ENCODE data around the gene TAX1BP3.
A peak's percentile ranks its signal among the peaks of the same experiment; 100 is the strongest.

TAX1BP3 gene

DNA sequence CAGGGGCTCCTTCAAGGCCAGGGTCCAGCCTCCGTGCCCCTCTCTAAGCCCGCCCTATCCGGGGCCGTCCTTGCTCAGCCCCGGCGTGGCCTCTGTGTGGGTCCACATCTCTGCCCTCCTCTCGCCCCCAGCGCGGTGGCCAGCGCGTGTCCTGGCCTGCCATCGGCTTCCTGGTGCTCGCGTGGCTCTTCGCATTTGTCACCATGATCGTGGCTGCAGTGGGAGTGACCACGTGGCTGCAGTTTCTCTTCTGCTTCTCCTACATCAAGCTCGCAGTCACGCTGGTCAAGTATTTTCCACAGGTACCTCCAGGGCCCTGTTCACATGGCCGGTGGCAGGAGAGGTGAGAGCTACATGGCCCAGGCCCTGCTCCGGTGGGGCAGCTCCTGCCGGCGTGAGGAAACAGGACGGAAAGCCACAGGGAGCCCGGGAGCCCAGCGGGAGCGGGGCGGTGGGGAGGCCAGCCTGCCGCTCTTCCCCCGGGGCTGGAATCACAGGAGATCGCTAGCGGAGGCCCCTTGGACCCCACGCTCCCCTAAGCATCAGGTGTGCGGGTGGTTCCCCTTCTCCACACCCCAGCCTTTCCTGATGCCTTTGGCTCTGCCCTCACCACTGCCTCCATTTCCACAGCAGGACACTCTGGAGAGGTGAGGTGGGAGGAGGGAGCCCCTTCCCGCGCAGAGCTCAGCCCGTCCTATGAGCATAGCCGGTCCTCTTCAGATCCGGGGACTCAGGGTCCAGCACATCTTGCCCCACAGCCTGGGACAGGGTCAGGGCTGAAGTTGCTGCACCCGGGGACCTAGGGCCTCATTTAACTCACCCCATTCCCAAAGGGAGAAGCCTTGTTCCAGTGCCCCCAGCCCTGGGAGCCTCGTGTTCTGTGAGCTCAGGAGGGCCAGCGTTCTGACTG lies 10.2 kb downstream of the TAX1BP3 start:
- DNase-seq = no peak

DNA sequence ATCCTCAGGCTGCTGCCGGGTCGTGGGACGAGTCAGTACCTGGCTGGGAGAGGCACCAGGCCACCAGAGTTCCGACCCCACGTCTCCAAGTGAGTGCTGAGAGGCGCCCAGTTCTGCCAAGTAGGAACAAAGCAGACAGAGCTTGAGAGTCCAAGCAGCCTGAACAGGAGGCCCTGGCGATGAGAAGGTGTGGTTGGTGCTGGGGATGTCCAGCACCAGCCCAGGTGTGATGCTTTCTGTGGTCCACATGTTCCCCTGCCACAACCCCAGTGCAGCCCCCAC lies 10.8 kb downstream of the TAX1BP3 start:
- DNase-seq = no peak

- DNase-seq = no peak
Measured at GRCh38 chr17:3656755-3657587, 11.4 kb downstream of the TAX1BP3 start.

GRCh38 chr17:3656353-3656752 lies 12.0 kb downstream of the TAX1BP3 start:
- no peak for DNase-seq

DNA sequence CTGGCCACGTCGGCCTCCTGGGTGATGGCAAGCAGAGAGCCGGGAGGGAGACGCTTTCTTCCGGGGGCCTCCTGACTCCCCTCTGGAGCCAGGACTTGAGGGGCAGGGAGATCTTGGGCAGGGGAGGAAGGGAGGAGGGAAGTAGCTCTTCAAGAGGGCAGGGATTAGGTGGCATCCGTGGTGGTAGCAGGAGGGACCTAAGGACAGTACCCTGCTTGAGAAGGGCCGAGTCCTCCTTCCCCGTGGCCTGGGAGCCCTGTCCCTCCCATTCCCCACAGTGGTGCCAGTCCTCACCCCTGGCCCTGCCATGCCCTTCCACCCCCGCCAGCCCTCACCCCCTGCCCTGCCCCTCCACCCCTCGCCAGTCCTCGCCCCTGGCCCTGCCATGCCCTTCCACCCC lies 12.6 kb downstream of the TAX1BP3 start:
- DNase-seq = no peak

- DNase-seq = peak; percentile 25 to 39
Measured at GRCh38 chr17:3647769-3648555, 20.4 kb downstream of the TAX1BP3 start.

DNA sequence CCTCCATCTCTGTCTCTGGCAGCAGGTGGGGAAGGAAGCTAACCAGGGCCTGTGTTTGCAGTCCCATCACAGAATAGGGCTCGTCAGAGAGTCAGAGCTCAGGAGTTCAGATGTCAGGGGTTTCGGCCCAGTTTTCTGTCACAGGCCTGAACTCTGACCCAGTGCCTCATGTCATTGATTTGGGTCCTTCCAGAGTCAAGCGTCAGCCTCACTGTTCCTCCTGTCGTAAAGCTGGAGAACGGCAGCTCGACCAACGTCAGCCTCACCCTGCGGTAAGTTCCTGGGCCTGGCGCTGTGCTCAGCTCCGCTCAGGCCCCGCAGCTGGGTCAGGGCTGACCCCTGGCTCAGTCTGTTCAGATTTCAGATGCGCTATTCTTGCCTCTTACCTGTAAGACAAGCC lies 21.1 kb downstream of the TAX1BP3 start:
- no peak for DNase-seq

DNA sequence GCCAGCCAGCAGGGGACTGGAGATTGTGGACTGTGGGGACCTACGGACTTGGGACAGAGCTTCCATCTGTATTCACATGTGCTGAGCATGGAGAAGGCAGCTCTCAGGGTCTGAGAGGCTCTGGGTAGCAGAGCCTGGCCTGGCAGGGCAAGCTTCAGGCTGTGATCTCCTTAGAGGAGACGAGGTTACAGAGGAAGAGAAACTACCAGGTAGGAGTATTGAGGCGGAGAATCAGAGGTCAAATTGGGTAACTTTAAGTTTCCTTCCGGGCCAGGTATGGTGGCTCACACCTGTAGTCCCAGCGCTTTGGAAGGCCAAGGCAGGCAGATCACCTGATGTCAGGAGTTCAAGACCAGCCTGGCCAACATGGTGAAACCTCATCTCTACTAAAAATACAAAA lies 23.1 kb downstream of the TAX1BP3 start:
- DNase-seq = no peak

- no peak for DNase-seq
Measured at GRCh38 chr17:3643889-3644349, 24.5 kb downstream of the TAX1BP3 start.

DNA sequence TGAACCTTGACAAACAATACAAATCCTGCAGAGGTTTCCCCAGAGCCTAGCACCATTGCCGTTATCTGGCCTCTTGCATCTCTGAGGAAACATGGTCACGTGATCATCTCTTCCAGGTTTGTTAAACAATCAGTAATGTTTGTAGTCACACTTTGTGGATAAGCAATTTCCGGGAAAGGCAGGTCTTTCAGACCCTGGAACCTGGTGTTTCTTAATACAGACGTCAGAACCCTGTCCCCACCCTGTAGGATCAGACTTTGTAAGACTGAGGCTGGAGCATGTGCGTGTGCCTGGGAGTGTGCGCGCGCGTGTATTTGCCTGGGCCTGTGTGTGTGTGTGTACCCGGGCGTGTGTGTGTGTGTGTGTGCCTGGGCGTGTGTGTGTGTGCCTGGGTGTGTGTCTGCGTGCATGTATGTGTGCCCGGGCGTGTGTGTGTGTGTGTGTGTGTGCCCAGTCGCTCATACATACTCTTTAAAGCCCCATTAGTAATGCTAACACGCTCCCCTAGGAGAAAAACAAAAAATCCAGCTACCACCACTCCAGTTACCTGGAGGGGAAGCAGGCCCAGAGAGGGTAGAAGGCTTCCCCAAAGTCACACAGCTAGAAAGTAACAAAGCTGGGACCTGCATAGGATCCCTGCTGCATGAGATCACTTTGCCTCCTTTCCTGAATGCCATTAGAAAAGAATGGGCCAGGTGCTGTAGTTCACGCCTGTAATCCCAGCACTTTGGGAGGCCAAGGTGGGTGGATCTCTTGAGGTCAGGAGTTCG lies 26.5 kb downstream of the TAX1BP3 start:
- DNase-seq = no peak

GRCh38 chr17:3641014-3641413 lies 27.4 kb downstream of the TAX1BP3 start:
- no peak for DNase-seq

- peak in 1 of 2 donors; percentile 60 for DNase-seq
Measured at GRCh38 chr17:3639981-3640596, 28.3 kb downstream of the TAX1BP3 start.

- DNase-seq = no peak
Measured at GRCh38 chr17:3636908-3637373, 31.4 kb downstream of the TAX1BP3 start.

DNA sequence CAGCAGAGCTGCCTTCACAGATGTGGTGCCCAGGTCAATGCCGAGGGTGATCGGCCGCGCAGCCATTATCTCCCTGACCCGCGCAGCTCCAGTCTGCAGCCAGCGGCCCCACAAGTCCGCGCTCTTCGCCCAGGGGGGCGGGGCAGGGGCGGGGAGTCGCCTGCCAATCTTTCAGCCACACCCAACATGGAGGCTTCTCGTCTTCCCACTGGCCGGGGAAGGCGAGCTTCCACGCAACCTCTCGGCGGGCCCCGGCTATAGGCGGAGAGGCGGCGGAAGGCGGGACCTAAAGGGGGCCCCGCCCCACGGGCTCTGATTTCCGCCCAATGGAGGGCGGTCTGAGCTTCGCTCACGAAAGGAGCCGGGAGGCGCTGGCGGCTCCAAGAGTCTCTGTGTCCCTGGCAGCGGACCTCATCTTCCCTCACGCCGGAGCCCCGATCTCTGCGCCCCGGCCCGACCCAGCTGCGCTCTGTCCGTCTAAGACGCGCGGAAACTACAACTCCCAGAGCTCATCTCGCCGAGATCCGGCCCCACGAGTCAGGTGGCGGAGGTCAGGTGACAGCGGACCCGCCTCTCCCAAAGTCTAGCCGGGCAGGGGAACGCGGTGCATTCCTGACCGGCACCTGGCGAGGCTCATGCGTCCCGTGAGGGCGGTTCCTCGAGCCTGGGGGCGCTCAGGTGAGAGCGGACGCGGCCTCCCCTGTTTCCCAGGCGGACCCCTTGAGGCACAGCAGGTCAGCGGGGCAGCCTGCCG lies 32.0 kb downstream of the TAX1BP3 start, which contains the start of the genes CTNS and SHPK:
Gene CTNS, plus strand, starts transcription at position 607 of the 754 bp plus-strand sequence. CDS start 3,447 bp downstream, outside the sequence.
Gene SHPK, minus strand, starts transcription at position 97 of the 754 bp plus-strand sequence. Its CDS starts 31 bp downstream, at position 66.
- DNase-seq = peak; percentile 94 to 95

DNA sequence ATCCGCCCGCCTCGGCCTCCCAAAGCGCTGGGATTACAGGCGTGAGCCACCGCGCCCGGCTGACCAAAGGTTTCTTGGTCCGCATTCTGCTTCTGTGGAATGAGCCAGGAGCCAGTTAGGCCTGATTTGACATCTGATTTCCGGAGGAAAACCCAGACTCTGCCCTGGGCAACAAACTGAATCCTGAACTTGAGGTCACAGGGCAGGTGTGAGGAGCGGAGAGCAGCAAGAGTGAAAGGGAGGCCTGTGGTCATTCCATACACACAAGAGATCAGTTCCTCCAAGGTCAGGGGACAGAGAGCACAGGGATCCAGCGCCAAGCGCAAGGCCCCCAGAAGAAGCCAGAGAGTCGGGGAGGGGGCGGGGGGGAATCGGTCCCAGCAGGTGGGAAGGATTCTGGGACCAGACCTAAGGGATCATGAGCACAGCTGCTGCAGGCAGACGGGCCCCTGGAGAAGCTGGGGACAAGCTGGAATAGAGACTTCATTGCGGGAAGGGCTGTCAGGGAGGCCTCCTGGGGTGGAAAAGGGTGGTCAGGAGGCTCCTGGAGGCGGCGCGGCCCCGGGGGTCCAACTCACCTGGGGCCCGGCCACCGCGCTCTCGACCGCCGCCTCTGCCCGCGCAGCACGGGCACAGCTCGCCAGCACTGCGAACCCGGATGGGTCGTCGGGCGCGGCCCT lies 32.8 kb downstream of the TAX1BP3 start:
- no peak for DNase-seq

GRCh38 chr17:3632287-3632686 lies 36.1 kb downstream of the TAX1BP3 start:
- DNase-seq = no peak

GRCh38 chr17:3630781-3631180 lies 37.6 kb downstream of the TAX1BP3 start:
- no peak for DNase-seq

DNA sequence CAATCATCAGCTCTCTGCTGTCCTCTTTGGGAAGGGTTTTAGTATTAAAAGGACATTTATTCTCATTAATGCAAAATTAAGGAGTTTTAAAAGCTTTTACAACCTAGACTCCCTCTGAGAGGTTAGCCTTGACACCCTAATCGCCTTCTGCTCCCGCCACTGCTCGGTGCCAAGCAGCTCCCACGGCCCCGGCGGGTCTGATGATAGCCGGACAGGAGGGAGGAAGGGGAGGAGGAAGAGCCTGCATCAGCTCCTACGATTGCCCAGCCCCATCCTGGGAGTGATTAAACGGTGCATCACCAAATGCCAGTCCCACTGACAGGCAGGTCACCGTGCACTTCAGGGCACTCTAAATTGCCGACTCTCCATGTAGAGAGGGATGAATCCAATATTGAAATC lies 40.6 kb downstream of the TAX1BP3 start:
- DNase-seq = no peak

- DNase-seq = no peak
Measured at GRCh38 chr17:3626831-3627768, 41.3 kb downstream of the TAX1BP3 start.
